ENCODE measurements around the gene FHAD1. TPM values are rescaled to one million over a fixed set of nuclear protein-coding genes. Genes with fewer than 3 reads are reported as not detected.

FHAD1 gene
- total and polyA plus RNA-seq, 2 experiments from 2014 or later = 0.24 to 0.74 TPM

DNA sequence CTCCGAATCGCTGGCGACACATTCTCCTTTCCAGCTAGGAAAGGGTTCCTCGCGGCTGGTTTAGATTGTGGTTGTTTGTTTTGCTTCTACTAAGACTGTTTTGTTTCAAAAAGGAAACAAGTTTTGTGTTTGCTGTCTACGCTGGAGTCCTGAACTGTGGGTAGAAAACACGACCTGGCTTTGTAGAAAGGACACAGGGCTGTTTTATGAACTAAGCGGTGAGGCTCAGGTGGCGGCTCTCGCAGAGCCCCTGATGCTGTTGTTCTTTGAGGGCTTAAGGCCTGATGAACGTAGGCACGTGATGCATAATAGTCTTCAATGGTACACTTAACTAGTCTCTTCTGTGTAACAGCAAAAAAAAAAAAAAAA lies 27.0 kb upstream of the FHAD1 start:
- no peak for DNase-seq (ENCODE audit: low read depth in 1 of 2, low spot score in 1 of 2)
- H3K27me3 ChIP-seq = no peaks in the 10 kb centered on the region
- peaks cover 12% of the 10 kb centered on the region for H3K4me1 ChIP-seq (ENCODE audit: low read depth)
- H3K36me3 ChIP-seq = peaks cover 14% of the 10 kb centered on the region
- H3K4me3 ChIP-seq = no peak overlapping the region
- no peaks in the 10 kb centered on the region for H3K9me3 ChIP-seq (ENCODE audit: low read depth)
- TF ChIP-seq, protein P1, sequence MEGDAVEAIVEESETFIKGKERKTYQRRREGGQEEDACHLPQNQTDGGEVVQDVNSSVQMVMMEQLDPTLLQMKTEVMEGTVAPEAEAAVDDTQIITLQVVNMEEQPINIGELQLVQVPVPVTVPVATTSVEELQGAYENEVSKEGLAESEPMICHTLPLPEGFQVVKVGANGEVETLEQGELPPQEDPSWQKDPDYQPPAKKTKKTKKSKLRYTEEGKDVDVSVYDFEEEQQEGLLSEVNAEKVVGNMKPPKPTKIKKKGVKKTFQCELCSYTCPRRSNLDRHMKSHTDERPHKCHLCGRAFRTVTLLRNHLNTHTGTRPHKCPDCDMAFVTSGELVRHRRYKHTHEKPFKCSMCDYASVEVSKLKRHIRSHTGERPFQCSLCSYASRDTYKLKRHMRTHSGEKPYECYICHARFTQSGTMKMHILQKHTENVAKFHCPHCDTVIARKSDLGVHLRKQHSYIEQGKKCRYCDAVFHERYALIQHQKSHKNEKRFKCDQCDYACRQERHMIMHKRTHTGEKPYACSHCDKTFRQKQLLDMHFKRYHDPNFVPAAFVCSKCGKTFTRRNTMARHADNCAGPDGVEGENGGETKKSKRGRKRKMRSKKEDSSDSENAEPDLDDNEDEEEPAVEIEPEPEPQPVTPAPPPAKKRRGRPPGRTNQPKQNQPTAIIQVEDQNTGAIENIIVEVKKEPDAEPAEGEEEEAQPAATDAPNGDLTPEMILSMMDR (IDR thresholded peaks at IDR 0.05; ENCODE audit: low read depth, low read length) = no peak
- no peak overlapping the region for H3K27ac ChIP-seq

DNA sequence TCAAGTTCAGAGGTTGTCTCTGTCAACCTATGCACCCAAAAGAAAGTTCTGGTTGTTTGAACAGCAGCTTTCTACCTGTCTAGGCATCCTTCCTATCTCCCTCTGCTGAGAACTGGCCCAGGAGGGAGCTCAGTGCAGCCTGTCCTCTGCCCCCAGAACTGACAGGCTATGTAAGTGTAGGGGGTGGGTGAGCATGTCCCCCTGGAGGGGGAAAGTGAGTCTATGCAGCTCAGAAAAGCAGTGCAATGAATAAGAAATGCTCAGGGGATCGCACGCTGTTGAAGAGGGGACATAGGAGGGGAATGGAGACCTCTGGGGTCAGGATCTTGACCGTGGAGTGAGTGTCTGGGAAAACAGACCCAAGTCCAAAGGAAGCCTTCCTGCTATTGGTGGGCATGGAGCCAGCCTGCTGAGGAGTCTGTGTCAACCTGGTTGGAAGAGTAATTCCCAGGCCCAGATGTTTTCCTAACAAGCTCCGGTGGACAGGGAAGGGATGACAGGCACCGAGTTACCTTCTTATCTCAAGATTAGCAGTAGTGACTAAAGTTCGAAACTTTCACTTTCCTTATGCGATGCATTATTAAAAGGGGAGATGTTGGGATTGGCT lies 26.1 kb upstream of the FHAD1 start:
- TF ChIP-seq, protein P1 (IDR thresholded peaks at IDR 0.05; ENCODE audit: low read depth, low read length) = no peak
- Histone ChIP-seq H3K4me3 (no peak overlapping the region), H3K4me1 (ENCODE audit: low read depth) (peaks cover 12% of the 10 kb centered on the region), H3K36me3 (peaks cover 8% of the 10 kb centered on the region), H3K27ac (peak overlapping the region; percentile 71), H3K27me3 (no peaks in the 10 kb centered on the region), H3K9me3 (ENCODE audit: low read depth) (no peaks in the 10 kb centered on the region)
- peak; percentile 29 to 45 for DNase-seq (ENCODE audit: low read depth in 1 of 2, low spot score in 1 of 2)

DNA sequence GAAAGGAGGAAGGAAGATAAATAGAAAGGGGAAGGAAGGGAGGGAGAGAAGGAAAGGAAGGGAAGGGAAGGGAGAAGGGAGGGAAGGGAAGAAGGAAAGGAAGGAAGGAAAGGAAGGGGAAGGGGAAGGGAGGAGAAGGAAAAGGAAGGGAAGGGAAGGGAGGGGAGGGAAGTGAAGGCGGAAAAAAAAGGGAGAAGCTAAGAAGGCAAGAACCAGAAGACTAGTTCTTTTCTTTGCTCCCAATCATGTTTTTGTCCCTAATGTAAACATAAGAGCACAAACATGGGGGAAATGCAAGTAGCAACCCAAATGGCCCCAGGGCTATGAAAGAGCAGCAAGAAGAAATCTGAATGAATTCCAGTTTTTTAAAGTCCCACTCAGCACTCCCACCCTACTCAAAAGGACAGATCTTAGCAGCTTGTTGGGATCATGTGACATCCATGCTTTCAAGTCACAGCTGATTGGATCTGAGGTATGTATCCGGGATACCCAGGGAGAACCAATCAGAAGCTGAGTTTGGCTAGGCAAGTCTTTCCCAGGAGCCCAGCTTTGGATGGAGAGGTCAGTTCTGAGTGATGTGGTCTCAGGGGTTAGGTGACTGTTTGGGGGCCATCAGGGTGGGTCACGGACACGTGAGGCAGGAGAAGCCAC lies 24.2 kb upstream of the FHAD1 start:
- peaks cover 8% of the 10 kb centered on the region for H3K36me3 ChIP-seq
- no peaks in the 10 kb centered on the region for H3K9me3 ChIP-seq (ENCODE audit: low read depth)
- TF ChIP-seq, protein P1 (IDR thresholded peaks at IDR 0.05; ENCODE audit: low read depth, low read length) = no peak
- H3K4me1 ChIP-seq (ENCODE audit: low read depth) = peaks cover 30% of the 10 kb centered on the region
- no peaks in the 10 kb centered on the region for H3K27me3 ChIP-seq
- H3K27ac ChIP-seq = no peak overlapping the region
- H3K4me3 ChIP-seq = no peak overlapping the region
- no peak for DNase-seq (ENCODE audit: low read depth in 1 of 2, low spot score in 1 of 2)

DNA sequence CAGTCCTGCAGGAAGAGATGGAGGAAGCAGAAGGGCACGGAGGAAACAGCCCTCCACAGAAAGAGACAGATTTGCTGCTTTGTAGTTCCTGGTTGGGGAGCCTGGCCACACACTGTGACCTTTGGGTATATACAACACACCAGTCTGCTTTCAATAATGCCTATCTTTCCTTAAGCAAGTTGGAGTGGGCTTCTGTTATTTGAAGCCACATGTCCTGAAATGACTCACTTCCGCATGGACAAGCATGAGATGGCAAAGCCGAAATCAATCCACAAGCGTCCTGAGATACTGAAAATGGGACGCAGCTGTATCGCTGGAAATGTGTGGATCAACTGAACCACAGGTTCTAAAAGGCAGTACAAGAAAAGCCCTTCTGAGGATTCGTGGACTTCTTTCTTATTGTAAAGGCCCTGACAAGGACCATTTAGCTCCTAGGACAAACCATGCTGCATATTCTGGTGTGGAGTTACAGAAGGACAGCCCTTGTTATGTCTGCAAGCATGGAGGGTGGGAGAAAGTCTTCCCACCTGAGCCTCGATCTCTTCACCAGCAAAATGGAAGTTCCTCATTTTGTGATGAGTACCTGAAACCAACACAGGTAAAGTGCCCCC lies 22.7 kb upstream of the FHAD1 start:
- H3K36me3 ChIP-seq = peaks cover 8% of the 10 kb centered on the region
- peaks cover 31% of the 10 kb centered on the region for H3K4me1 ChIP-seq (ENCODE audit: low read depth)
- H3K9me3 ChIP-seq (ENCODE audit: low read depth) = no peaks in the 10 kb centered on the region
- TF ChIP-seq, protein P1 (IDR thresholded peaks at IDR 0.05; ENCODE audit: low read depth, low read length) = no peak
- no peak for DNase-seq (ENCODE audit: low read depth in 1 of 2, low spot score in 1 of 2)
- H3K27me3 ChIP-seq = no peaks in the 10 kb centered on the region
- no peak overlapping the region for H3K27ac ChIP-seq
- no peak overlapping the region for H3K4me3 ChIP-seq

GRCh38 chr1:15224974-15225373 lies 22.0 kb upstream of the FHAD1 start:
- Histone ChIP-seq H3K36me3 (peaks cover 2% of the 10 kb centered on the region), H3K4me1 (ENCODE audit: low read depth) (peaks cover 31% of the 10 kb centered on the region), H3K27me3 (no peaks in the 10 kb centered on the region), H3K4me3 (no peak overlapping the region), H3K27ac (peak overlapping the region; percentile 49), H3K9me3 (ENCODE audit: low read depth) (no peaks in the 10 kb centered on the region)
- DNase-seq (ENCODE audit: low read depth in 1 of 2, low spot score in 1 of 2) = no peak
- TF ChIP-seq, protein P1 (IDR thresholded peaks at IDR 0.05; ENCODE audit: low read depth, low read length) = no peak

Data from cardiac muscle cell (in vitro differentiated cells and primary cell).